Measurements from ENCODE around the gene SIRPG. TPM values are rescaled to one million over a fixed set of nuclear protein-coding genes. Genes with fewer than 3 reads are reported as not detected.
"Not testable (repeated sequence)": the region's sequence is repeated elsewhere in the genome, so short reads cannot be mapped to it uniquely, and the experiment has no call there.

Gene SIRPG
- polyA plus RNA-seq (2013, experiment 1 of 2; ENCODE audit: insufficient read length) = not detected
- not detected for polyA plus RNA-seq (2013, experiment 2 of 2; ENCODE audit: insufficient read length)

GRCh38 chr20:1657556-1658334 is at the start of gene SIRPG:
Gene SIRPG, minus strand, starts transcription at chr20:1657779. Its CDS starts 65 bp downstream, at chr20:1657714.
- DNase-seq = no peak

- DNase-seq = not testable (repeated sequence)
Observed at GRCh38 chr20:1706887-1707286, 49.3 kb upstream of the SIRPG start.

DNA sequence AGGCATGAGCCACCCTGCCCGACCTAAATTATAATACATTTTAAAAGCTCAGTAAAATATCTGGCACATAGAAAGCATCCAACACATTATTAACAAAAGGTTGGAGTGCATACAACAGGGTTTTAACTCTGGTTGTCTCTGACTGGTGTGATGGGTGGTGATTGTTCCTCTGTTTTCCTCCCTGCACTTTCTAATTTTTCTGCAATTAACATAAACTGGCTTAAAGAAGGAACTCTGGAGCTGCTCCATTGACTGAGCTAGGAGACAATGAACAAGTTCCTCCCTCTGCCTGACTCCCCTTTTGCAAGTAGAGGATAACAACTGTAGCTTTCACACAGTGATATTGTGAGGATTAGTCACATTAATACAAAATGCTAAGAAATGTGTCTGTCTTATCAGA is 48.5 kb upstream of the SIRPG start:
- no peak for DNase-seq

DNA sequence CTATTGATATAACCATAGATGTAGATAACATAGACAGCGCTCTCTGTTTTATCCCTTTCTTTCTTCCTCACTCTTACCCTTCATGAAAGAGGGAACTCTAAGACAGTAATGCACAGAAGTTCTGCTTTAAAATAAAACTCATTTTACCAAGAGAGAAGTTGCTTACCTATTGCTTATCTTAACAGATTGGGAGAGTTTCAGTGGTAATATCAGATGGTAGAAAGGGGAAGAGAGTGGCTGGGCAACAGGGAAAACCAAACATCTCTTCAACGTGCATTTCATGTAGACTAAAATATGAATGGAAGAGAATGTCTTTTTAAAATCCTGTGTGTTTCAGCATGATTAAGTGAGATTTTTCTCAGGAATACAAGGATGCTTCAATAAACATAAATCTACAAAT is 45.3 kb upstream of the SIRPG start:
- no peak for DNase-seq

DNA sequence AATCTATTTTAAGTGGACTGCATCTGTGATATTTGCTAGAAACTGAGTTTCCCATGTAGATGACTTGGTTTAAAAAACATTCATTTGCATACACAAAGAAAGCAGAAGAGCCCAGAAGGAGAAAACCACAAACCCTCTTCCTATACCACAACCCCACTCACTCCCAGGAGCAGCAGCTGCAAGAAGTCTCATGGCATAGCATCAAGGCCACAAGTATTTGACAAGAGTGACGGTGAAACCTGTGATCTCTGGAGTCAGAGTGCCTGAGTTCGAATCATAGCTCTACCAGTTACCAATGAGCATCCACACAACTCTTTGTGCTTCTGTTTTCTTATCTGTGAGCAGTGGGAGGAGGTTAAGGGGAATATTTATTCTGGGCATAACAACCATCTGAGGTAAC is 44.7 kb upstream of the SIRPG start:
- no peak for DNase-seq

GRCh38 chr20:1700990-1701389 is 43.4 kb upstream of the SIRPG start:
- DNase-seq = no peak

DNA sequence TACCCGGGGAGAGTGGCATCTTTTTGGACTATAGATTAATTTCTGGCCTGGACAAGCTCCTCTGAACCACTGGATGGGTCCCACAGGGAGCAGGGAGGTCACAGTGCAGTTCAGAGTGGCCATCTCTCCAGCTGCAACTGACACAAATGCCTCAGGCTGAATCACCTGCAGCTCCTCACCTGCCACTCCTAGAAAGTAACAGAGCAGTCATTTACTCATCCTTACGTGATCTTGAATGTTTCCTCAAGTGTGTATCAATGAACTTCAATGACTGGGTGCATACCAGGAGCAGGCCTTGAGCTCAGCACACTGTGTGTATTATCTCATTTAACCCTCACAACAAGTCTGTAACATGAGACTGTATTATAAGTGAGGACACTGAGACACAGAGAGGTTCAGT is 40.0 kb upstream of the SIRPG start:
- no peak for DNase-seq

DNA sequence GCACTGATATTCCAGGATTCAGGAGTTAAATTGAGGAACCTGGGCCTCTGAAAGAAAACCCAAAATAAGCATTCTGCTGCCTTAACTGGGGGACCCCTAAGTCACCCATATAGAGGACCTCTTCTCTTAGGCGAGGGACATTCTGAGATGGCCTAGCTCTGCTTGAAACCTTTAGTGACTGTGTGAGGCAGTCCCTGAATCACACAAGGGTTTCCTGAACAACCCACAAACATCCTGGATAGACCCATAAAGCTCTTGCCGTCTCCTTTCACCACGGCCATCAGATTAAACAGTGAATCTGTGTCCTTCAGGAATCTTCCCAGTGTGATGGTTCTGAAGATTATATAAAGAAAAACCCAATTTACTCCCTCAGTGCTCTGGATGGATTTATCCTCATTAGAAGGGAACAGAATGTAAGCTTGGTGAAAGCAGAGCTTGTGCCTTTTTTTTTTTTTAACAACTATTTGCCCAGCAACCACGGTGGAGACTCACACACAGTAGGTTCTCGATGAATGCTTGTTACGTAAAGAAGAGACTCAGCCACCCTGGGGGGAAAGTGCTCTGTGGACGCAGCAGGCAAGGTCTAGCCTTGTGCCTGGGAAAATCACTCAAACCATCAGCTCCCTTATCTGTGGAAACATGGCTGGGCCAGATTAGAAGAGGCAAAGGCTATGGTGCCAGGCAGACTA is 39.1 kb upstream of the SIRPG start:
- no peak for DNase-seq

- DNase-seq = no peak
Observed at GRCh38 chr20:1694672-1695071, 37.1 kb upstream of the SIRPG start.

- DNase-seq = no peak
Observed at GRCh38 chr20:1693427-1693826, 35.8 kb upstream of the SIRPG start.

- DNase-seq = no peak
Observed at GRCh38 chr20:1689721-1690120, 32.1 kb upstream of the SIRPG start.

- DNase-seq = no peak
Observed at GRCh38 chr20:1688886-1689538, 31.4 kb upstream of the SIRPG start.

- DNase-seq = no peak
Observed at GRCh38 chr20:1687053-1687452, 29.5 kb upstream of the SIRPG start.

DNA sequence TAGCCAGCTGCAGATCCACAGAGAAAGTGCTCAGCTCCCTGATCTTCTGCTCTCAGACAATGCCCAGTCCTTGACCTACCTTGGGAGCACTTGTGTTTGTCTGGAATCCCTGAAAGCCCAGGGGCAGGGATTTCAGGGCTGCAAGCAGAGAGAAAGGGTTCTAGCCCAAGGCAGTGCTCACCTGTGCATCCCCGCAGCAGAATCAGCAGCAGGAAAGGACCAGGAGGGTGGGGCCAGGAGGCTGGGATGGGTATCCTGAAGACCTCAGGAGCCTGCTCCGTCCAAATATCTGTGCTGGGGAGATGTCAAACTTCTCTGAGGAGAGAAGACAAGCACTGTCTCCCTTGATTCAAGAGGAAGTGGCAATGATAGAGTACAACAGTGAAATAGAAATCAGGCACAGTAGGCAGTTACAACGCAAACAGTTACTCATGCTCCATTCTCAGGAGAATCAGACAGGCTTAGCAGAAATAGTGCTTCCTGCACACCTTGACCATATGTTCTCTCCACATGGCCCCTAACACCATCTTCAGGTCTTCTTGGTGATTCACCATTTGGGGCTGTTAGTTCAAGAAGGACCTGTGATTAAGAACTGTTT is 28.7 kb upstream of the SIRPG start:
- DNase-seq = no peak

DNA sequence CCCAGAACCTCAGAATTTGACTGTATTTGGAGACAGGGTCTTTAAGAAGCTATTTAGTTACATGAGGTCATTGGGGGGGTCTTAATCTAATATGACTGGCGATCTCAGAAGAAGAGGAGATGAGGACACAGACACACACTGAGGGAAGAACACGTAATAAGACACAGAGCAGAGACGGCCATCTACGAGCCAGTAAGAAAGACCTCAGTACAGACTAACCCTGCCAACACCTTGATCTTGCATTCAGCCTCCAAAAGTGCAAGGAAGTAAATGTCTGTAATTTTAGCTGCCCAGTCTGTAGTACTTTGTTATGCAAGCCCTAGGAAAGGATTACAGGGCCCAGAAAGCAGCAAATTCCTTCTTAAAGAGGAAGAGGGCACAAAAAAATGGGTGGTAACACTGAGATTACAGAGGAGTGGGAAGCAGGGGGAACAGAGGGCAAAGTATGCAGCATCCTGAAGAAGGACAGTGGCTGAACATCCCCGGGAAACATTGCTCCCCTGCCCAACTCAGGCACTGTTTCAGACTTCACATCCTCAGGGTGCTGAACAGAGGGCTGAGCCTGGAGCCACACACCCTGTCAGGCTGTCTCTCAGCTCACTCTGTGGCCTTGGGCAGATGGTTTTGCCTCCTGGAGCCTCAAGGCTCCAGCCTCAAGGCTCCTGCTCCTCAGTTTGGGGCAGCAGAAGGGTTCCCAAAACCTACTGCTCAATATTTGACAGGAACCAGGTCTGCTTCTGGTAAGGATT is 27.9 kb upstream of the SIRPG start:
- DNase-seq = no peak

DNA sequence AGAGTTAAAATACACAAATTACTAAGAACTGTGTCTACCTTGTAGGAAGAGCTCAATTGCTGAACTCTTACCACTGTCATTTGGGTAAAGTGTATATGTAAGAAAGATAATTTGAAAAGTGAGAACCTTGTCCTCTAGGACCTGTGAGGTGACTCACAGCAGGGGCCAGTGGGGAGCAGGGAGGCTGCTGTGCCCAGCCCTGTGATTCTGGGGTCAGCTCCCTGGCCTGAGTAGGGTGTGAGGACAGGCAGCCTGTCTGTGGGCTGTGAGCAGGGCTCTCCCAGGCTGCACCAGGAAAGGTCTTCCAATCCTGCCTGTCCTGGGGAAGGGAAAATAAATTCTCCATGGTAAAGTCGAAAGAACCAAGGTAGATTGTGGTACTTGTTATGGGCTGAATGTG is 27.3 kb upstream of the SIRPG start:
- no peak for DNase-seq

- DNase-seq = no peak
Observed at GRCh38 chr20:1676650-1677049, 19.1 kb upstream of the SIRPG start.

GRCh38 chr20:1674990-1675780 is 17.6 kb upstream of the SIRPG start:
- no peak for DNase-seq

GRCh38 chr20:1674361-1674760 is 16.8 kb upstream of the SIRPG start:
- no peak for DNase-seq

DNA sequence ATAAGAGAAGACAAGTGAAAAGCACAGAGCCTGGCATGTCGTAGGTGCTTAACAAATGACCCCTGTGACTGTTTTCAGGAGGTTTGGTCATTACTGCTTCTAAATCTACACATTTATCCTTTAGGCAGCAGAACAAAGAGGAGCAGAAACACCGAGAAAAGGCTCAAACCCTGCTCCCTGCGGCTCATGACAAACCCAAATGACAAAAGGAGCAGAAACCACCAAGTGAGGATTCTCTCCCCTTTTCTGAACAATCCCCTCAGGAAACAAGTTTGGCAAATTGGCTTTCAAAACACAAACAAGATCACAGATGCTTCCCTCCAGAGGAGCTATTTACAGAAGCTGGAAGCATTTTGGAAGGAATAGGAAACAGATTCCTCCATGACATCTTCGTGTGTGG is 15.8 kb upstream of the SIRPG start:
- DNase-seq = no peak

- no peak for DNase-seq
Observed at GRCh38 chr20:1672728-1673127, 15.1 kb upstream of the SIRPG start.
